Dedifferentiated amniotic fluid mesenchymal stem cell (primary cell): ENCODE data around the gene ZSCAN20.

Experiments used
- DNase-seq: peaks from one replicate; pipeline ENCODE4 v3.0.0-alpha.2; 2016; ENCODE audit errors: extremely low spot score

ZSCAN20 gene

GRCh38 chr1:33472269-33472980, at the start of gene ZSCAN20:
Gene ZSCAN20, plus strand, starts transcription at chr1:33472645. Its CDS starts 6,644 bp downstream, at chr1:33479289.
- DNase-seq, result peak; percentile 98

GRCh38 chr1:33424205-33424604, 48.2 kb upstream of the ZSCAN20 start:
- peak; percentile 25 for DNase-seq

- no peak for DNase-seq
Measured at GRCh38 chr1:33424610-33425009, 47.8 kb upstream of the ZSCAN20 start.

GRCh38 chr1:33425900-33426299, 46.5 kb upstream of the ZSCAN20 start:
- no peak for DNase-seq

- no peak for DNase-seq
Measured at GRCh38 chr1:33426916-33427315, 45.5 kb upstream of the ZSCAN20 start.

- DNase-seq, result no peak
Measured at GRCh38 chr1:33428661-33429060, 43.8 kb upstream of the ZSCAN20 start.

- DNase-seq, result no peak
Measured at GRCh38 chr1:33429332-33429731, 43.1 kb upstream of the ZSCAN20 start.

GRCh38 chr1:33429856-33430691, 42.4 kb upstream of the ZSCAN20 start:
- DNase-seq, result no peak

- peak; percentile 96 for DNase-seq
Measured at GRCh38 chr1:33430692-33431593, 41.5 kb upstream of the ZSCAN20 start, which contains the start of gene PHC2. Gene PHC2, minus strand, starts transcription at chr1:33431095. Its CDS starts 55,556 bp downstream, at chr1:33375539.

- peak; percentile 62 for DNase-seq
Measured at GRCh38 chr1:33433509-33434362, 38.7 kb upstream of the ZSCAN20 start.

GRCh38 chr1:33434363-33434750, 38.1 kb upstream of the ZSCAN20 start:
- DNase-seq, result no peak

- no peak for DNase-seq
Measured at GRCh38 chr1:33435096-33435820, 37.2 kb upstream of the ZSCAN20 start.

GRCh38 chr1:33436557-33437285, 35.7 kb upstream of the ZSCAN20 start:
- no peak for DNase-seq

- DNase-seq, result no peak
Measured at GRCh38 chr1:33438364-33439160, 33.9 kb upstream of the ZSCAN20 start.

GRCh38 chr1:33439662-33440061, 32.8 kb upstream of the ZSCAN20 start:
- no peak for DNase-seq

- DNase-seq, result no peak
Measured at GRCh38 chr1:33441088-33441745, 31.2 kb upstream of the ZSCAN20 start.

GRCh38 chr1:33442141-33442540, 30.3 kb upstream of the ZSCAN20 start:
- DNase-seq, result no peak

- no peak for DNase-seq
Measured at GRCh38 chr1:33443080-33443704, 29.3 kb upstream of the ZSCAN20 start.
